ENCODE results near the gene LMF2. TPM values are rescaled to one million over a fixed set of nuclear protein-coding genes. Genes with fewer than 3 reads are reported as not detected.

The LMF2 gene
- total and polyA plus RNA-seq, 2 of the 8 experiments (the other 6 are each of a cell fraction or from before 2014, with no cell fraction given), result 34.3 to 62.9 TPM

DNA sequence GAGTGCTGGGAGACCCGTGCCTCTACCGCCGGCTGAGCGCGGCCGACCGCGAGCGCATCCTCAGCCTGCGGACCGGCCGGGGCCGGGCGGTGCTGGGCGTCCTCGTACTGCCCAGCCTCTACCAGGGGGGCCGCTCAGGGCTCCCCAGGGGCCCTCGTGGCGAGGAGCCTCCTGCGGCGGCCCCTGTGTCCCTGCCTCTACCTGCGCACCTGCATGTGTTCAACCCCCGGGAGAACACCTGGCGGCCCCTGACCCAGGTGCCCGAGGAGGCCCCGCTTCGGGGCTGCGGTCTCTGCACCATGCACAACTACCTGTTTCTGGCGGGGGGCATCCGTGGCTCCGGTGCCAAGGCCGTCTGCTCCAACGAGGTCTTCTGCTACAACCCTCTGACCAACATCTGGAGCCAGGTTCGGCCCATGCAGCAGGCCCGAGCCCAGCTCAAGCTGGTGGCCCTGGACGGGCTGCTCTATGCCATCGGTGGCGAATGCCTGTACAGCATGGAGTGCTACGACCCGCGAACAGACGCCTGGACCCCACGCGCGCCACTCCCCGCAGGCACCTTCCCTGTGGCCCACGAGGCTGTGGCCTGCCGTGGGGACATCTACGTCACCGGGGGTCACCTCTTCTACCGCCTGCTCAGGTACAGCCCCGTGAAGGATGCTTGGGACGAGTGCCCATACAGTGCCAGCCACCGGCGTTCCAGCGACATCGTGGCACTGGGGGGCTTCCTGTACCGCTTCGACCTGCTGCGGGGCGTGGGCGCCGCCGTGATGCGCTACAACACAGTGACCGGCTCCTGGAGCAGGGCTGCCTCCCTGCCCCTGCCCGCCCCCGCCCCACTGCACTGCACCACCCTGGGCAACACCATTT is 41.7 kb upstream of the LMF2 start:
- ChIA-PET POLR2A (ENCODE audit: partially characterized antibody) (no interaction called here), CTCF (ENCODE audit: partially characterized antibody) (interaction anchor here (0.8 to 2.2 kb wide), 7 partner anchors 14 to 226 kb away, joined by 3 to 9 read pairs (median 3); no protein-coding TSS in a partner anchor)
- H3K4ac ChIP-seq (replicated peaks; ENCODE audit: insufficient read length, low read depth, low read length), result no peak overlapping the region
- no peak overlapping the region for H3K18ac ChIP-seq (ENCODE audit: extremely low read depth, low read length)
- H4K91ac ChIP-seq (replicated peaks; ENCODE audit: insufficient read length, low read length), result no peak overlapping the region
- H4K20me1 ChIP-seq (replicated peaks in 1 of 2; ENCODE audit: control insufficient read depth in 1 of 2, insufficient read depth in 2 of 2, low read length in 2 of 2), result no peaks in the 10 kb centered on the region
- H3K56ac ChIP-seq (replicated peaks; ENCODE audit: insufficient read length, low read depth, low read length), result no peak overlapping the region
- FAIRE-seq (no peak), DNase-seq (ENCODE audit: low read depth in 1 of 2, low spot score in 2 of 2) (peak in 1 of 2 experiments; percentile 56)
- H4K5ac ChIP-seq (ENCODE audit: insufficient read length, low read depth, low read length), result no peak overlapping the region
- WGBS, 2 experiments (ENCODE audit: extremely low coverage in 1 of 2, insufficient coverage in 1 of 2, insufficient read length in 1 of 2, insufficient replicate concordance in 2 of 2, low coverage in 1 of 2, low lambda C conversion rate in 2 of 2, missing lambda C conversion rate in 1 of 2), result 91% methylated on average over 51 of the region's 68 CpGs; no CpG with 5 or more reads in 1 of the 2 experiments
- no peaks in the 10 kb centered on the region for H3K23me2 ChIP-seq (ENCODE audit: low read depth, low read length)
- no peaks in the 10 kb centered on the region for H3K79me2 ChIP-seq (ENCODE audit: control insufficient read depth in 1 of 2, insufficient read depth in 2 of 2, low read length in 2 of 2)
- H3K27me3 ChIP-seq (replicated peaks in 1 of 4; ENCODE audit: control insufficient read depth in 3 of 4, extremely low read depth in 1 of 4, insufficient read depth in 3 of 4, low read length in 3 of 4), result peaks cover 0 to 13% (median 7%) of the 10 kb centered on the region in 4 experiments; a peak in 5 of 7 replicates
- H3K9ac ChIP-seq (replicated peaks in 1 of 4; ENCODE audit: extremely low read depth in 1 of 4, low read depth in 3 of 4, low read length in 3 of 4), result no peak overlapping the region
- no peak overlapping the region for H2BK20ac ChIP-seq (ENCODE audit: low read length)
- H2BK12ac ChIP-seq (ENCODE audit: low read depth, low read length), result 0 out of 2 replicates have a peak overlapping the region, but pooled peaks have one; percentile 2
- H2AFZ ChIP-seq (ENCODE audit: low read length), result no peak overlapping the region; the same call in 1 of the 2 replicates
- H3K79me1 ChIP-seq (ENCODE audit: low read depth, low read length), result no peaks in the 10 kb centered on the region
- H3K14ac ChIP-seq (ENCODE audit: insufficient read length), result no peak overlapping the region
- H2BK15ac ChIP-seq (ENCODE audit: low read length), result no peak overlapping the region
- H2BK5ac ChIP-seq (ENCODE audit: low read depth, low read length), result no peak overlapping the region
- no peak overlapping the region for H3K4me3 ChIP-seq (ENCODE audit: extremely low read depth in 1 of 4, insufficient read depth in 2 of 4, low read depth in 3 of 4, low read length in 4 of 4)
- H3K9me3 ChIP-seq (ENCODE audit: insufficient read depth in 2 of 2, low read depth in 1 of 2, low read length in 1 of 2), result no peaks in the 10 kb centered on the region
- H4K8ac ChIP-seq (ENCODE audit: extremely low read depth, insufficient read depth, low read length), result no peak overlapping the region; the same call in 1 of the 2 replicates
- H3K36me3 ChIP-seq (ENCODE audit: control insufficient read depth in 2 of 4, insufficient read depth in 4 of 4, low read length in 3 of 4), result no peaks in the 10 kb centered on the region
- no peak overlapping the region for H2AK5ac ChIP-seq (ENCODE audit: low read depth, low read length)
- peaks cover 0 to 5% (median 0%) of the 10 kb centered on the region in 4 experiments; a peak in 1 of 7 replicates for H3K4me1 ChIP-seq (replicated peaks in 1 of 4; ENCODE audit: control insufficient read depth in 3 of 4, insufficient read depth in 4 of 4, low read length in 3 of 4)
- no peak overlapping the region for H3K27ac ChIP-seq (ENCODE audit: low read depth, low read length)
- no peak overlapping the region for H2BK120ac ChIP-seq (replicated peaks; ENCODE audit: low read depth, low read length)
- H3K4me2 ChIP-seq (ENCODE audit: insufficient read depth in 1 of 2, low read depth in 2 of 2, low read length in 2 of 2), result no peak overlapping the region
- H3K23ac ChIP-seq (ENCODE audit: insufficient read length), result no peak overlapping the region
- no peak for TF ChIP-seq JUND (IDR thresholded peaks at IDR 0.05; ENCODE audit: low read length)
- TF ChIP-seq, protein P1, sequence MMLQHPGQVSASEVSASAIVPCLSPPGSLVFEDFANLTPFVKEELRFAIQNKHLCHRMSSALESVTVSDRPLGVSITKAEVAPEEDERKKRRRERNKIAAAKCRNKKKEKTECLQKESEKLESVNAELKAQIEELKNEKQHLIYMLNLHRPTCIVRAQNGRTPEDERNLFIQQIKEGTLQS (IDR thresholded peaks at IDR 0.05; ENCODE audit: insufficient read depth, low read depth, low read length), result no peak
- no peak for TF ChIP-seq FOSL1 (IDR thresholded peaks at IDR 0.05; ENCODE audit: insufficient read depth, low read depth, low read length)
- no peak for TF ChIP-seq BRCA1 (IDR thresholded peaks at IDR 0.05; ENCODE audit: low read depth, low read length)
- no peak for TF ChIP-seq BCL11A (IDR thresholded peaks at IDR 0.05; ENCODE audit: low read depth in 2 of 2, low read length in 2 of 2)
- no peak for TF ChIP-seq RNF2 (IDR thresholded peaks at IDR 0.05; ENCODE audit: borderline replicate concordance, low read depth, low read length, missing control alignments, poor library complexity, severe bottlenecking)
- TF ChIP-seq TAF1 (IDR thresholded peaks at IDR 0.05; ENCODE audit: low read depth, low read length), result no peak
- no peak for TF ChIP-seq RBBP5 (IDR thresholded peaks at IDR 0.05; ENCODE audit: borderline replicate concordance, low read depth, low read length)
- TF ChIP-seq KDM1A (IDR thresholded peaks at IDR 0.05; ENCODE audit: borderline replicate concordance, low read length), result no peak
- TF ChIP-seq TAF7 (optimal IDR thresholded peaks at IDR 0.05; ENCODE audit: borderline replicate concordance, low read depth, low read length), result no peak
- TF ChIP-seq POLR2A (IDR thresholded peaks at IDR 0.05; ENCODE audit: control extremely low read depth in 1 of 2, low read depth in 2 of 2, low read length in 2 of 2), result no peak

All from H1 (cell line).